HCT116 (cell line): ENCODE measurements around the gene TANC1.

Source experiments
- ATF3 ChIP-seq: IDR thresholded peaks from 2 replicates; pipeline ENCODE4 v1.6.1; 2012
- CBX3 ChIP-seq: IDR thresholded peaks from 2 replicates; pipeline ENCODE4 v1.6.1; 2012; ENCODE audit warnings: low read depth
- CTCF ChIP-seq, 3 experiments: fragments of 200-600 bp in 1 of 3; sonication (generic) in 1 of 3; IDR thresholded peaks in 2 of 3; conservative IDR thresholded peaks in 1 of 3; 2 replicates each; pipeline ENCODE4 v1.5.1; 2012 to 2017; ENCODE audit warnings: low read depth in 2 of 3, low read length in 2 of 3, antibody characterized with exemption in 1 of 3, borderline replicate concordance in 1 of 3, control low read depth in 1 of 3, mild to moderate bottlenecking in 1 of 3, mixed read lengths in 1 of 3, mixed run types in 1 of 3, moderate library complexity in 1 of 3; ENCODE audit not compliant: insufficient read depth in 1 of 3
- ELF1 ChIP-seq: IDR thresholded peaks from 2 replicates; pipeline ENCODE4 v1.6.1; 2012; ENCODE audit warnings: low read depth, borderline replicate concordance
- EZH2 ChIP-seq: fragments of 200-600 bp; sonication (generic); IDR thresholded peaks from 2 replicates; pipeline ENCODE4 v1.6.1; 2017; ENCODE audit warnings: antibody characterized with exemption, mixed run types
- FOSL1 ChIP-seq: IDR thresholded peaks from 2 replicates; pipeline ENCODE4 v1.6.1; 2012; ENCODE audit warnings: low read depth
- POLR2A ChIP-seq: IDR thresholded peaks from 2 replicates; pipeline ENCODE4 v1.7.0; 2011; ENCODE audit warnings: borderline replicate concordance; ENCODE audit not compliant: insufficient read depth, insufficient read length; ENCODE audit errors: extremely low read depth
- POLR2AphosphoS5 ChIP-seq: IDR thresholded peaks from 2 replicates; pipeline ENCODE4 v1.6.1; 2011; ENCODE audit warnings: mild to moderate bottlenecking, low read depth, low read length, moderate library complexity
- ZBTB33 ChIP-seq: IDR thresholded peaks from 2 replicates; pipeline ENCODE4 v1.6.1; 2011; ENCODE audit warnings: mild to moderate bottlenecking, low read length, moderate library complexity; ENCODE audit not compliant: insufficient replicate concordance; ENCODE audit errors: extremely low read depth
- ZNF274 ChIP-seq: fragments of 200-500 bp; sonication (Bioruptor generic); IDR thresholded peaks from 2 replicates; pipeline ENCODE4 v1.6.1; 2014; ENCODE audit warnings: mild to moderate bottlenecking, low read depth, low read length, inconsistent platforms

GRCh38 chr2:159160412-159160811, 192.0 kb downstream of the TANC1 start:
- TF ChIP-seq ZNF274 (no peak), ZBTB33 (no peak), CTCF (IDR thresholded peaks at IDR 0.05 in 2 of 3, conservative IDR thresholded peaks at IDR 0.05 in 1 of 3; ENCODE audit: borderline replicate concordance in 1 of 3, insufficient read depth in 1 of 3, low read depth in 2 of 3, low read length in 2 of 3) (no peak), POLR2A (no peak), ATF3 (no peak), POLR2AphosphoS5 (no peak), ELF1 (no peak), CBX3 (no peak), EZH2 (no peak), FOSL1 (no peak)
